CD4-positive, alpha-beta T cell treated with Interleukin-15 for 4 hours (primary cell): ENCODE data around the gene NRIP1.
A peak's percentile ranks its signal among the peaks of the same experiment; 100 is the strongest.

Experiments used
- DNase-seq: peaks from one replicate; pipeline ENCODE4 v3.0.0-alpha.2; 2020; ENCODE audit warnings: low spot score

The NRIP1 gene, protein sequence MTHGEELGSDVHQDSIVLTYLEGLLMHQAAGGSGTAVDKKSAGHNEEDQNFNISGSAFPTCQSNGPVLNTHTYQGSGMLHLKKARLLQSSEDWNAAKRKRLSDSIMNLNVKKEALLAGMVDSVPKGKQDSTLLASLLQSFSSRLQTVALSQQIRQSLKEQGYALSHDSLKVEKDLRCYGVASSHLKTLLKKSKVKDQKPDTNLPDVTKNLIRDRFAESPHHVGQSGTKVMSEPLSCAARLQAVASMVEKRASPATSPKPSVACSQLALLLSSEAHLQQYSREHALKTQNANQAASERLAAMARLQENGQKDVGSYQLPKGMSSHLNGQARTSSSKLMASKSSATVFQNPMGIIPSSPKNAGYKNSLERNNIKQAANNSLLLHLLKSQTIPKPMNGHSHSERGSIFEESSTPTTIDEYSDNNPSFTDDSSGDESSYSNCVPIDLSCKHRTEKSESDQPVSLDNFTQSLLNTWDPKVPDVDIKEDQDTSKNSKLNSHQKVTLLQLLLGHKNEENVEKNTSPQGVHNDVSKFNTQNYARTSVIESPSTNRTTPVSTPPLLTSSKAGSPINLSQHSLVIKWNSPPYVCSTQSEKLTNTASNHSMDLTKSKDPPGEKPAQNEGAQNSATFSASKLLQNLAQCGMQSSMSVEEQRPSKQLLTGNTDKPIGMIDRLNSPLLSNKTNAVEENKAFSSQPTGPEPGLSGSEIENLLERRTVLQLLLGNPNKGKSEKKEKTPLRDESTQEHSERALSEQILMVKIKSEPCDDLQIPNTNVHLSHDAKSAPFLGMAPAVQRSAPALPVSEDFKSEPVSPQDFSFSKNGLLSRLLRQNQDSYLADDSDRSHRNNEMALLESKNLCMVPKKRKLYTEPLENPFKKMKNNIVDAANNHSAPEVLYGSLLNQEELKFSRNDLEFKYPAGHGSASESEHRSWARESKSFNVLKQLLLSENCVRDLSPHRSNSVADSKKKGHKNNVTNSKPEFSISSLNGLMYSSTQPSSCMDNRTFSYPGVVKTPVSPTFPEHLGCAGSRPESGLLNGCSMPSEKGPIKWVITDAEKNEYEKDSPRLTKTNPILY (N-terminal part only)

DNA sequence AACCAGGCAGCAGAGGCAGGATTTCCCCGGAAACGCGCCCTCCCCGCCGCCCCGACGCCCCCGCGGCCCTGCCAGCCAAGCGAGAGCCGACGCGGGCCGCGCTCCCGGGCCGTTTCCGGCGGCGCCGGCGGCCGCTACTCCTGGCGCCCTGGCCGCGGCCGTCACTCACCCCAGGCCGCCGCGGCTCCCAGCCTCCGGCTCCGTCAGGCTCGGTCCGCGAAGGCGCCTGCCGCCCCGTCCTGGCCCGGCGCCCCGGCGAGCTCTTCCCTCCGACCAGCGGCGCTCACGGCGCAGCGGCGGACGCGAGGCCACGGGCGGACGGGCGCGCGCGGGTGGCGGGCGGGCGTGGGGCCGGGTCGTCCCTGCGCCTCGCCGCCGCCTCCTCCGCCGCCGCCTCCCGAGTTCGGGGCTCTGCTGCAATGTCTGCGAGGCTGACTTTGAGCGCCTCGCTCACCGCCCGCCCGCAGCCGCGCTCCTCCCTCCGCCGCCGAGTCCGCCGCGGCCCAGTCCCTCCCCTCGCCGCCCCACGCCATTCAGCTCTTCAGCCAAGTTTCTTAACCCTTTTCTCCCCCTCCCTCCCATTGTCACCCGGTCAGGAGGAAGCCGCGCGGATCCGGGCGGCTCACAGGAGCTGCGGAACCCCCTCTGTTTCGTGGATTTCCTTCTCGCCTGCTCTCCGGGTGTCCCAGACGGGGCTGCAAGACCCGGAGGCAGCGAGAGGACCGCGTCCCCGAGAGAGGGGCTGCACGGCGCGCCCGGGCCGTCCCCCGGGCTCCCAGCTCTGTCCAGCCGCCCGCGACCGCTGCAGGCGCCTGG, at the start of gene NRIP1:
Gene NRIP1, minus strand, starts transcription at position 425 of the 816 bp plus-strand sequence. CDS start 96,808 bp downstream, outside the sequence.
- DNase-seq: peak; percentile 80

DNA sequence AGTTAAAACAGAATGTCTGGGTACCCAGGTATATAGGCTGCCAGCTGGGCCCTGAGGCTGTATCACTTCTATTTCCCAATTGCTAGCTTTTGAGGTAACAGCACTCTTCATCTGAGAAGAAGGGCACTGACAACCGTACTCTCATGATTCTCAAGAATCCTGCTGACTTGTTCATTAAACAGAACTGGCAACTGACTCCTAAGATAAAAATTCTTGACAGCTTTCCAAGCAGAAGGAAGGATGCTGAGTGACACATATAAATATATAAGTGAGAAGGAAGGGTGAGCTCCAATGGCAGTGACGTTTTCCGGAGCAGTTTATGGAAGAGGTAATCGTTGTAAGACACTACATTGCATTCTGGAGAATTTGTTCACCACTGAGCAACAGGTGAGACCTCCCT, 48.1 kb upstream of the NRIP1 start:
- no peak for DNase-seq

DNA sequence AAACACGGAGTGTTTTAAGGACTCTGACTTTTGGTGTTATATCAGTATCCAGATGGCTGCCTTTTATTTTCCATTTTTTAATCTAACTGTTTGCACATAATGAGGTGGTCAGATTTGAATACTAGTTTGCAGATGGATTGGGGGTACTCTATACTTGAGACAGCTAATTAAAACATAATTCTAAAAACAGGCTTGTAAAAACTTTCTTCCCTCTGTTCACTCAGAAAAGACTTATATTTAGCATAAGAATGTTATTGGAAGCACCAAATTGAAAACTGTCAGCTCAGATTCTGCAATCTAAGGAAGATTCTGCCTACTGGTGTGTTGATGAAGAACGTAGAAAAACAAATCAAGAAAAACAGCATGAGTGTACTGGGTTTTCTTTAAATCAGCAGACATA, 44.0 kb upstream of the NRIP1 start:
- DNase-seq: no peak

DNA sequence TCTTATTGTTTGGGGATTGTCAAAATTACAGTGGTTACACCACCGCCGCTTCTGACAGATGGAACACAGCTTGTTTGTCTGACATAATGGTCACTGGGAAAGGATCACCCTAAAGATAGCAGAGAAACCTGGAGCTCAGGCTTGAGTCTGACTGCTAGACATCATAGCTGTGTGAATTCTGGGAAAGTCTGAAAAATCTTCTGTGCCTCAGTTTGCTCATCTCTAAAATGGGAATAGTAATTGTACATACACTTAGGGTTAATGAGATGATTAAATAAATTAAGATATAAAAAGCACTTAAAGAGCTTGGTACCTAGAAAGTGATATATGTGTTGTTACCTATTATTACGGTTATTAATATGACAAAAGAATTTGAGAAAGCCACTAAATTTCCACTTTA, 39.7 kb upstream of the NRIP1 start:
- DNase-seq: no peak

DNA sequence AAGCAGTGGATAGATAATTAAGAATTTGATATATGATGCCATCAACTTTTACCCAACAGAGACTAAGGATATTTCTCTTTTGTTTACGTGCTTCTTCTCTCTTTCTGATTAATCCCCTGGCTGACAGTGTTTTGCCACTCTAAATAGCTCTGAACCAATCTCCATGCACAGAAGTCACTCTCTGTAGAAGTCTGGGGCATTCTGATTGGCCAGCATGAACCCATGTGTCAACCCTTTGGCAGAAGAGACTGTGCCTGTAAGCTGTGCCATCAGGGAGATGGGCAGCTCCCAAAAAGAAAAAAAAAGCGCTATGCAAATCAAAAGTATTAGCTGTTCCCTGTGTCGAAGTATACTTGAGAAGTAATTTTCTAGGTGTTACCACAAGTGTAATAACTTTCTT, 34.1 kb upstream of the NRIP1 start:
- DNase-seq: no peak

DNA sequence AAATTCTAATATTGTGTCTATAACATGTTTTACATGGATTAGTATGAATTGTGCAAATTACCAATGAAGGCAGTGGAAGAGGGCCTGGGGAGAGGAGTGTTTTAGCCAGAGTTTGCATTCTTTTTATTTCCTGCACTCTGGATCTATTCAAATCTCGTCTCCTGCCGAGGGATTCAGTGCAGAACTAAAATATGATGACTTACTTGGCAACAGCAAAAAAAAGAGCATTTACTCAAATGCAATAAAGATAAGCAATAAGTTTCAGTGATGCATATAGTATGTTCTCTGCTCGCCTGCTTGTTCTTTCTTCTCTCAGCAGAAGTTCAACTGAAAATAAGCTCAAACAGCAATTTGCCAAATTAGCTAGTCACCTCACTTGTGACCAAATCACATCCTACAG, 33.4 kb upstream of the NRIP1 start:
- no peak for DNase-seq

DNA sequence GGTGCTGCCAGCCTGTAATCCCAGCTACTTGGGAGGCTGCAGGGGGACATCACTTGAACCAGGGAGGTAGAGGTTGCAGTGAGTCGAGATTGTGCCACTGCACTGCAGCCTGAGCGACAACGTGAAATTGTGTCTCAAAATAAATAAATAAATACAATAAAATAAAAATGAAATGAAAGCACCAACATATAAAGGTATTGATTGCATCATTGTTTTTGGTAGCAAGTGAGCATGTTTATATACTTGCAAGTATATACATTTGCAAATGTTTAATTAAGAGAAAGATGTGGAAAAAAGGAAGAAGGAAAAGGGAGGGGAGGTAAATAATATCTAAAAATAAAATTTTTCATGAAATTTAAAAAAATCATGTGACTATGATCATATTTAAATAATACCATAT, 32.8 kb upstream of the NRIP1 start:
- DNase-seq: no peak

DNA sequence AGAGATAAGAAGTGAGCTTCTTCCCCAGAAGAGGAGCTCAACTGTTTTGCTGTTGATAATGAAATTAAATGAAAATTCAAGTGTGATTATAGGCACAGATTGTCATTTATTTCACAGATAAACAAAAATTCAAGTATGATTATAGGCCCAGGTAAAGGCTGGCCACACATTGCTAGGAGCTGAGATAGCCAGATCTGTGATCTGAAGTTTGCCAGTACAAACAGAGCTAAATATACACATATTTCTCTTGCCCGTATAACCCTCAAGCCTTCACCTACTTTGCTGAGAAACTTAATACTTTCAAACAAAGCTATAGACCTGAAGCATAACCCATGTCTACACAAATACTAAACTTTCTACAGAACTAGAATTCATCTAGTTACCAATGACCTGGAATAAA, 31.3 kb upstream of the NRIP1 start:
- DNase-seq: no peak

DNA sequence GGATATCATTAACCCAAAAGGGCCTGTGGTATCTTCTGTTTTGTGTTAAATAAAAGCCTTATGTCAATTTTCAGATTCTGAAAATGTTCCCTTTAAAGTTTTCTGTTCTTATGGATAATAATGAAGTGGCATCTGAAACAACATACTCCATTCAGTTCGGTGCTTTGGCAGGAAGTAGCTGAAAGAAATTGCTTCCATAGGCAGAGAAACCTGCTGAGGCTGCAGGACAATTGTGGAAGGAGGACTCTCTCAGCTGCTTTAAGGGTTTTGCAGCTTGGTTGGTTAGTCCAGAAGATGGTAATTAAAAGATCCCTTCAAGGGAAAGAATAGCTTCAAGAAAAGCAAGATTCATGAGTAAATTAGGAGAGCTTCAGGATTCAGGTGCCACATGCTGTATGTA, 30.5 kb upstream of the NRIP1 start:
- no peak for DNase-seq

DNA sequence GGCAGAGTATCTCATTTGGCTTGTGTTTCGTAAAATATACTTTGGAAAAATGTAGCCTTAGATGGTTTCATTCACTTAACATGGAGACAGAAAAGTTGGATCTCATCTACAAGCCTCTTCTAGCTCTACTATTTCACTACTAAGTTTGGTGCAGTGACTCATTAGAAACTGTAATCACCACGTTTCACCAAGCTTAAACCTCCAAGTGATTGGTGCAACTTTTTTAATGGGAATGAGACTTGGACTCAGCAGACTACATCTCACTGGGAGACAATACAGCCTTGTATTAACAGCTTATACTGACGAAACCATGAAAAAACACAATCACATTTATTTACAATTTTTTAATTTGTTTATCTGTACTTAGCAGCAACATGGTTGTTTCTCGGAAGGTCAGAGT, 29.9 kb upstream of the NRIP1 start:
- no peak for DNase-seq

DNA sequence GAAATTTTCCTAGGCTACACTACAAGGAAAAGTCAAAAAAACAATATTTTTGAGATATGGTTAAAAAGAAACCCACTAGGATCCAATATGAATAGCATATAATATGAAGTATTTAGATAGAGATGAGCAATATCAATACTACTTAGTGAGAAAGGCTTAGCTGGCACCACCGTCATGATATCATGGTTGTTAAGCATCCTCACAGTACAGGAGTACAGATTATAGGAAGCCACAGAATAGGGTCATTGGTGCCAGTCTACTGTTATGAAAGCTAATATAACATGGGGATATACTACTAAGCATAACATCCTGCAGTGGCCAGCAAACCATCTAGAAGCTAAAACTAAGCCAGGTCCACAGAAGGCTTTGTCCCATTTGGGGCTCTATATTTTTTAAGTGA, 28.4 kb upstream of the NRIP1 start:
- no peak for DNase-seq

DNA sequence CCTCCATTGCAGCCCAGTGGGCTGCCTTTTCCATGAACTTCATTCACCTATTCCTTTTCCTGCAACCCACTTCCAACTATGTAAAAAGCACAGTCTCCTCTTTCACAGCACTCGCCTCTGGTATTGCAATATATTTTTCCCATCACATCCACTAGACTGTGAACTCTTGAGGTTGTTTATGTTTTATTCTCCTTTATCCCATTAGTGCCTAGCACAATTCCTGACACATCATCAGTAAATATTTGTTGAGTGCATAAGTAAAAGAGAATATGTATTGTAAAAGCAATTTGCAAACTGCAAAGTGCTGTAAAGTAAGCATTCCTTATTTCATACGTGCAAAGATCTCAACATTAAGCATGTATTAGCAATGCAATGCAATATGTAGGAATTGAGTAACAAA, 27.9 kb upstream of the NRIP1 start:
- no peak for DNase-seq

DNA sequence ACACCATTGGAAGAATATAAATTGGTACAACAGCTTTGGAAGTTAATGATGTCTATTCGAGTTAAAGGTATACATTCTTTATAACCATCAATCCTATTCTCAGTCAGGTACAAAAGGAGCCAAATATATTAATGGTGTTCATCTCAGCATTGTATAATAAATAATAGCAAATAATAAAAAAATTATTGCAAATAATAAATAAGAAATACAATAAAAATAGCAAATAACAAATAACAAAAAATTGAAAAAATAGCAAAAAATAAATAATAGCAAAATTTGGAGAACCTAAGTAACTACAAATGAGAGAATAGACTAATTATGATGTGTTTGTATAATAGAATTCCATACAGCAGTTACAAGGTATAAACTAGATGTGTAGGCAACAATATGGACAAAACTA, 25.6 kb upstream of the NRIP1 start:
- DNase-seq: no peak

DNA sequence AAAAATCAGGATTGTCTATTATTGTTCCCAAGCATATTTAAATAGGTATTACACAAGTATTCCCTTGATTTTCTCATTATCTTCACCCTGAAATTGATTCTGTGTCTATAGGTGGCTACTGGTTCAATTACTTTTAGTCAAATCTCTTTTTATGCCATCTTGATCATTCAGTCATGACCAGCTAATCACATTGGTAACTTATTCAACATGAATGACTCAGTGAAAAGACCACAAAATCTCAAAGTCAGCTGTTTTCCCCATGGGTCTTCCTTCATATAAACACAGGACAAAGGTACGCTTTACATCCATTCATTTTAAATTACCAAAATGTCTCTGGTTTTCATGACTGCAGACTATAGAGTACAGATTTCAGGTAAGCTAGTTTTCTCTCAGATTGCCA, 23.7 kb upstream of the NRIP1 start:
- DNase-seq: no peak

DNA sequence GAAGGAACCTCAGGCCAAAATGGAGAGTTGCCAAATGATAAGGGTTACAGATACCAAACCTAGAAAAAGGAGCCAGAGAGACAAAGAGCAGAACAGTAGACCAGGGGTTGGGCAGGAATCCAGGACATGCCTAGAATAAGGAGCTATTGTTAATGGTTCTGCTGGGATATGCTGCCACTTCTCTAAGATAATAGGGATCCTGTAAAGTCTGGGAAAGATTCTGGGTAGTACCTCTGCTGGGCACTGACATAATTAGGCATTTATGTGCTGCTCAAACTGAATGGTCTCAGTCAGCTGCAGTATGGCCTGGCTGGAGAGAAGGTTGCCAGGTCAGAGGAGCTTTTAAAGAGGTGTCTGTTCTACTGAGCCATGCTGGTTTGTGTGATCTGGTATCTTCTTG, 19.9 kb upstream of the NRIP1 start:
- DNase-seq: no peak

DNA sequence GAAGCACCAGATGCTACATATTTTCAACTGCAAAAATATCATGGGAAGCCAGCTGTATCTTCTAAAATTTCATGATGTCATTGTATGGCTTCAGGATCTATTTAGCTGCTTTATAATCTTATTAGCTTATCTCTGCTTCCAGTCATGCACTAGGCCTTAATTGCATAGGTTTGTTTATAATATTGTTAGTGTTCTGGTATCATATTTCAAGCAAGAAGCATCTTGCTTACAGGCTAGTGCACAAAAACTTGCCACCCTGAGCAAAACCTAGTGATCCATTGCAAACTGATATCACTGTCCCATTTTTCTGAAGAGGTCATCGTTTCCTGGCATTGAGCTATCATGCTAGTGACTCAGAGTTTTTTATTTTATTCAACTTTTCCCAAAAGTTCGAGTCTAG, 15.7 kb upstream of the NRIP1 start:
- no peak for DNase-seq

DNA sequence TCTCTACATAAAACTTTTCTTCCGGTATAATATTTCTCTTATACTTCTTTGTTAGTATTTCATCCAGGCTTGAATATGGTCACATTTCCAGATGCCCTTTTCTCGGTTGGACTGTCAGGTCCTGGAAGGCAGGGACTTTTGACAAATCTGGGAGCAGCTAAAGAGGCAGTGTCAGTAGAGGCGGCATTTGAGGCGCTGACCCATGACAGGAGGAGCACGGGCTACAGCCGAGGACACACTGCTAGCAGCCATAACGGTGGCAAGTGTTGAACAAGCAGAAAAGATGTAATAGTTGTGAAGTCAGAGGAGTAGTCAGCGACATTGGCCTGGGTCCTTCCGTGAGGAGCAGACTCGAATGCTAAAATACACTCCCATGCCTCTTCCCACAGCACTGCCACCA, 14.5 kb upstream of the NRIP1 start:
- DNase-seq: no peak

DNA sequence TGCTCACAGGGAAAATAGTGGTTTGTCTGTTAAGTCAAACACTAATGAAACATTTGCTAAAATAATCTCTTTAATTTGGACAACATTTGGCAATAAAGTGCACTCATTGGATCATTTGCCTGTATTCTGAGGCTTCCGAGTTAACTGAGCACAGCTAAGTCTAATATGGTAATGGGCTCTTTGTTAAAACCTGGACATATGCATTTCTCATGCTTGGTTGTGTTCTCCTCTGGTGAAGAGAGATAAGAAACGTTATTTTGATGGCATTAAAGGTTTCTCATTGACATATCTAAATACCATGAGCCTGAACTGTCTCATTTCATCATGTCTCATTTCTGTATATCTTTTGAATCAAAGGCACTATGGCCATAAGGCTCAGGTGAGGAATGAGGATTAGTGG, 13.4 kb upstream of the NRIP1 start:
- no peak for DNase-seq

DNA sequence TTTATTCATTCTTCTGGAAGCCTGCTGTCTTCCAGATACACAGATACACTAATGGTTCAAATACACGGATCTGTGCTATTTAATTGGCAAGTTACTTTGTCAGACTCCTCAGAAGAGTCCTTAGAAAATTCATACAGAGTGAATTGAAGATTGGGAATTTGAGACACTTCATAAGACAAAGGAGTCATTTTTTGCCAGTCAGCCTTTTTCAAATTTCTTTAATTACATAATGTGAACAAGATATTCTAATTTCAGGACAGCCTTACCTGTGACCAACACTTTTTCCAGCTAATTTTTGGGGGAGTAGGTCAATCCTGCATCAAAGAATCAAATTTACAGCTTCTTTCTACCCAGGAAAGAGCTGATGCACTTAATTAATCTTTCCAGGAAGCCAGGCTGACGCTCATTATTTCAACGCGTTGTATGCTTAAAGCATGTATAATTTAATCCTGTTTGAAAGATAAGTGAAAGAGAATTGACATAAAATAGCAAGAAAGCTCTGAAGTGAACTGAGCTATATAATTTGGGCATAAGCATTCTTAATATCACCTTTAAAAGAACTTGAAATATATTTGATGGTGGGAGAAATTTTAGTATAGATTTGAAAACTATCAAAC, 12.8 kb upstream of the NRIP1 start:
- no peak for DNase-seq

DNA sequence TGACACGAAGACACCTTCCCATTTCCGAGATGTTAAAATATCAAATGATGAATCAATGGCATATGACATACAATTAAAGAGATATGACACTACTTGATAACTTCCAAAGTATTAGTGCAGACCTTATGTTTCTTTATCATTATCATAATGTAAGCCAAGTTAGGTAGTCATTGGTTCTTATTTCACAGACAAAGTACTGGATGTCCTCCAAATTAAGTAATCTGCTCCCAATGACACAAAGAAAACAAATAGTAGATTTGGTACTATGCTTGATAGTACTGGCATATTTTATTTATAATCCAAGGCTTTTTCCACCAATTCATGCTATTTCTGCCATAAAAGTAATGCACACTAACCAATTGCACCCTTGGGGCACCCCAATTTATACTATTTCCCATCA, 11.9 kb upstream of the NRIP1 start:
- no peak for DNase-seq

DNA sequence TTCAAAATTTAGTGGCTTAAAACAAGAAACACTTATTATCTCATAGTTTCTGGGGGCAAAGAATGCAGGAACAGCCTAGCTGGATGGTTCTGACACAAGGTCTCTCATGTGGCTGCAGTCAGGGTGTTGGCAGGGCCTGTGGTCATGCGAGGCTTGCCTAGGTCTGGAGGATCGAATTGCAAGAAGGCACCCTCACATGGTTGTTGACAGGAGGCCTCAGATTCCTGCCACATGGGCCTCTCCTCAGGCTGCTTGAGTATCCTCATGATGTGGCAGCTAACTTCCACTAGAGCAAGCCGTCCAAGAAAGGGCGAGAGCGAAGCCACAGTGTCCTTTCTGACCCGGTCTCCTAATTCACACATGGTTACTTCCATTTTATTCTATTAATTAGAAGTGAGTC, 6.2 kb upstream of the NRIP1 start:
- no peak for DNase-seq

DNA sequence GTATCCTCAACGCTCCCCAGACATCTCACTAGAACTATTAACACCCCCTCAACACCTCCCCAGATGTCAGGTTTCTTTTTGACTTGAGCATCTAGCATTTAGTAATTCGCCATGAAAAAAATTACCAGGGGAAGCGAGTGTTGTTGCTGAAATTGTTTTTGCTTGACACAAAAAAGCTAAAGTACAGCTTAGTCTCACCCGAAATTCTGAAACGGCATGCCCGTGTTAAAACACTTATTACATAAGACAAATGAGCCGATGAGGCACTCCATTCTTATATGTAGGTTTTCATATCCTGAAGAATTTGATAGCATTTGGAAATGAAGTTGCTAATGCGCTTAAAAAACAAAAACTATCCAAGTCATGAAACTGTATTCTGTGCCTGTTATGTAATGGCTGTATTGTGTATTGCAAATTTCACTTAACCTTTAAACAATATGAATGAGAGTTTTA, 1.3 kb upstream of the NRIP1 start:
- DNase-seq: no peak
